K562 (cell line): ENCODE measurements around the gene PRMT2. TPM values are rescaled to one million over a fixed set of nuclear protein-coding genes. Genes with fewer than 3 reads are reported as not detected.
A peak's percentile ranks its signal among the peaks of the same experiment; 100 is the strongest.

ENCODE experiments used
- ATAC-seq: fragments of 200-7000 bp; cut with Tn5 transposase; 3 replicates; pipeline ENCODE4 v1.9.1; 2020; ENCODE audit warnings: moderate library complexity
- BruUV-seq: library from RNA; stranded (reverse); fragments of 400-500 nt; replicated peaks from 2 replicates; lab custom pipeline; 2021; lab: Mats Ljungman, UMichigan
- CTCF ChIA-PET: fragments of 300-600 bp; formaldehyde crosslinking; extraction: SDS; loops from one replicate; lab custom pipeline; 2021; ENCODE audit warnings: low intra/inter-chr PET ratio; lab: Yijun Ruan, JAX
- POLR2A ChIA-PET: fragments of 300-600, 350-650 bp; sonication (Branson Sonifier 250); formaldehyde crosslinking; extraction: SDS; loops from one replicate; lab custom pipeline; 2021; ENCODE audit warnings: antibody characterized with exemption, inconsistent platforms; lab: Yijun Ruan, JAX
- DNase-seq, 4 experiments: peaks; one replicate each; pipeline versions ENCODE4 v3.0.0 to v3.0.0-alpha.2; 2011 to 2018; ENCODE audit warnings: low spot score in 3 of 4, mixed read lengths in 3 of 4; ENCODE audit errors: extremely low read depth in 1 of 4
- FAIRE-seq: peaks from 2 replicates; lab custom pipeline; 2011; peaks lifted over from hg19 to GRCh38; lab: Jason Lieb, UNC
- H2AFZ ChIP-seq: 2 replicates; pipeline ENCODE4 v1.6.0; 2011; ENCODE audit warnings: low read depth, low read length, control low read depth, inconsistent platforms
- H3K27ac ChIP-seq: fragments of 200-600 bp; 3 replicates; pipeline ENCODE4 v1.8.0; 2011; ENCODE audit warnings: low read depth, mild to moderate bottlenecking, control low read depth, inconsistent platforms, low read length, moderate library complexity, mixed read lengths; ENCODE audit errors: extremely low read depth
- H3K27me3 ChIP-seq, 2 experiments: fragments of 300-600 bp in 1 of 2; 2 replicates in 1 of 2; 3 replicates in 1 of 2; pipeline versions ENCODE4 v1.6.0 to v1.8.0; 2011; ENCODE audit warnings: inconsistent platforms in 2 of 2, low read length in 2 of 2, mild to moderate bottlenecking in 1 of 2, mixed read lengths in 1 of 2, moderate library complexity in 1 of 2; ENCODE audit not compliant: control insufficient read depth in 2 of 2, insufficient read depth in 2 of 2
- H3K36me3 ChIP-seq: fragments of 300-600 bp; 3 replicates; pipeline ENCODE4 v1.8.0; 2011; ENCODE audit warnings: mild to moderate bottlenecking, low read length, inconsistent platforms; ENCODE audit not compliant: control insufficient read depth, insufficient read depth
- H3K4me1 ChIP-seq, 2 experiments: fragments of 200-600 bp in 1 of 2; replicated peaks in 1 of 2; 2 replicates in 1 of 2; 3 replicates in 1 of 2; pipeline versions ENCODE4 v1.5.1 to v1.8.0; 2011; ENCODE audit warnings: inconsistent platforms in 2 of 2, low read length in 2 of 2, mild to moderate bottlenecking in 1 of 2, mixed read lengths in 1 of 2, moderate library complexity in 1 of 2; ENCODE audit not compliant: control insufficient read depth in 2 of 2, insufficient read depth in 2 of 2
- H3K4me2 ChIP-seq: 2 replicates; pipeline ENCODE4 v1.6.1; 2011; ENCODE audit warnings: low read length, control low read depth, inconsistent platforms, mixed read lengths; ENCODE audit not compliant: insufficient read depth
- H3K4me3 ChIP-seq: fragments of 200-600 bp; sonication (generic), shearing (Covaris generic); 2 replicates; pipeline ENCODE4 v1.5.1; 2016; ENCODE audit warnings: control low read depth, inconsistent platforms
- H3K79me2 ChIP-seq: fragments of 200-600 bp; 3 replicates; pipeline ENCODE4 v1.8.0; 2011; ENCODE audit warnings: low read length, inconsistent platforms; ENCODE audit not compliant: control insufficient read depth, insufficient read depth
- H3K9ac ChIP-seq, 2 experiments: 2 replicates each; pipeline versions ENCODE4 v1.6.0 to v1.6.1; 2011; ENCODE audit warnings: low read depth in 2 of 2, low read length in 2 of 2, control low read depth in 1 of 2, inconsistent platforms in 1 of 2, mild to moderate bottlenecking in 1 of 2, mixed read lengths in 1 of 2; ENCODE audit not compliant: insufficient read depth in 1 of 2
- H3K9me1 ChIP-seq: one replicate; pipeline ENCODE4 v1.6.0; 2011; ENCODE audit warnings: inconsistent platforms, mild to moderate bottlenecking, low read length, moderate library complexity; ENCODE audit not compliant: control insufficient read depth, insufficient read depth
- H3K9me3 ChIP-seq: replicated peaks from 2 replicates; pipeline ENCODE4 v1.5.1; 2011; ENCODE audit warnings: low read depth, low read length, inconsistent platforms; ENCODE audit not compliant: control insufficient read depth, insufficient read depth
- H4K20me1 ChIP-seq: replicated peaks from 2 replicates; pipeline ENCODE4 v1.6.1; 2011; ENCODE audit warnings: low read length, inconsistent platforms, mixed read lengths; ENCODE audit not compliant: control insufficient read depth, insufficient read depth
- BCL6 ChIP-seq: fragments of 250-450 bp; sonication (Bioruptor Pico); IDR thresholded peaks from 2 replicates; pipeline ENCODE4 v1.4.0; 2020
- CBX3 ChIP-seq, 2 experiments: IDR thresholded peaks; 1 replicate in 1 of 2; 2 replicates in 1 of 2; pipeline ENCODE4 v1.6.1; 2012; ENCODE audit warnings: inconsistent platforms in 2 of 2, low read length in 2 of 2, borderline replicate concordance in 1 of 2, control low read depth in 1 of 2
- CGGBP1 ChIP-seq: fragments of 250-450 bp; sonication (Bioruptor Pico); IDR thresholded peaks from 2 replicates; pipeline ENCODE4 v1.9.0; 2021; ENCODE audit warnings: mild to moderate bottlenecking
- ESRRA ChIP-seq: fragments of 450-650 bp; IDR thresholded peaks from 2 replicates; pipeline ENCODE4 v1.6.1; 2014; ENCODE audit warnings: low read depth, mild to moderate bottlenecking, moderate library complexity, borderline replicate concordance
- EZH2 ChIP-seq: IDR thresholded peaks from 2 replicates; pipeline ENCODE4 v1.6.1; 2012; ENCODE audit warnings: low read depth, mild to moderate bottlenecking, inconsistent platforms, low read length, borderline replicate concordance
- HMG20B ChIP-seq: fragments of 250-450 bp; sonication (Bioruptor Pico); IDR thresholded peaks from 2 replicates; pipeline ENCODE4 v1.5.0; 2021; ENCODE audit warnings: mild to moderate bottlenecking
- IFI16 ChIP-seq: fragments of 250-450 bp; sonication (Bioruptor Pico); IDR thresholded peaks from 2 replicates; pipeline ENCODE4 v2.1.2; 2022; ENCODE audit warnings: mild to moderate bottlenecking, inconsistent platforms
- MAZ ChIP-seq, 2 experiments: fragments of 450-650 bp in 1 of 2; sonication (generic) in 1 of 2; formaldehyde crosslinking; IDR thresholded peaks in 1 of 2; conservative IDR thresholded peaks in 1 of 2; 2 replicates each; pipeline versions ENCODE4 v1.4.0 to v1.5.0; 2020; ENCODE audit warnings: mild to moderate bottlenecking in 1 of 2, missing genetic modification reagents in 1 of 2
- MYBL2 ChIP-seq, 2 experiments: fragments of 450-650 bp in 1 of 2; sonication (generic) in 1 of 2; formaldehyde crosslinking in 1 of 2; IDR thresholded peaks; 2 replicates each; pipeline versions ENCODE4 v1.6.1 to v1.8.1; 2017 to 2022; ENCODE audit warnings: borderline replicate concordance in 1 of 2, inconsistent platforms in 1 of 2, low read depth in 1 of 2, mild to moderate bottlenecking in 1 of 2, missing genetic modification reagents in 1 of 2, moderate library complexity in 1 of 2
- NCOA4 ChIP-seq: fragments of 450-650 bp; IDR thresholded peaks from 2 replicates; pipeline ENCODE4 v1.6.1; 2018; ENCODE audit warnings: mild to moderate bottlenecking; ENCODE audit not compliant: partially characterized antibody
- NR2C2 ChIP-seq, 2 experiments: fragments of 200-800 bp in 1 of 2; sonication (Bioruptor generic) in 1 of 2; sonication (generic) in 1 of 2; formaldehyde crosslinking in 1 of 2; IDR thresholded peaks; 2 replicates each; pipeline versions ENCODE4 v1.6.1 to v1.8.0; 2016 to 2022; ENCODE audit warnings: mild to moderate bottlenecking in 1 of 2, missing compliant biosample characterization in 1 of 2, missing genetic modification characterization in 1 of 2, missing genetic modification reagents in 1 of 2
- TRIM28 ChIP-seq: fragments of 450-650 bp; IDR thresholded peaks from 2 replicates; pipeline ENCODE4 v1.6.1; 2017
- ZBTB26 ChIP-seq: fragments of 450-650 bp; formaldehyde crosslinking; IDR thresholded peaks from 2 replicates; pipeline ENCODE4 v1.4.0; 2022; ENCODE audit warnings: missing genetic modification characterization
- ZC3H8 ChIP-seq: fragments of 450-650 bp; IDR thresholded peaks from 2 replicates; pipeline ENCODE4 v1.6.1; 2017
- ZFPM2 ChIP-seq: fragments of 250-450 bp; sonication (Bioruptor Pico); IDR thresholded peaks from 2 replicates; pipeline ENCODE4 v1.5.1; 2022; ENCODE audit warnings: mild to moderate bottlenecking
- ZNF274 ChIP-seq: IDR thresholded peaks from 2 replicates; pipeline ENCODE4 v1.6.1; 2011; ENCODE audit warnings: low read depth, mild to moderate bottlenecking, low read length, moderate library complexity, borderline replicate concordance
- ZNF316 ChIP-seq: fragments of 450-650 bp; IDR thresholded peaks from 2 replicates; pipeline ENCODE4 v1.6.1; 2016
- ZNF324 ChIP-seq: fragments of 250-450 bp; sonication (Bioruptor Pico); IDR thresholded peaks from 2 replicates; pipeline ENCODE4 v1.4.0; 2020; ENCODE audit warnings: mild to moderate bottlenecking
- in situ Hi-C: fragments of 300-500 bp; cut with MboI; formaldehyde crosslinking; loops from 4 replicates; pipeline ENCODE4 v1.15.0; 2018; ENCODE audit warnings: inconsistent platforms, mixed read lengths
- intact Hi-C: fragments of 100-400 bp; cut with micrococcal nuclease; formaldehyde crosslinking; loops from 2 replicates; pipeline ENCODE4 v1.14.2; 2022
- polyA plus RNA-seq, 8 experiments: library from polyadenylated mRNA; depleted of rRNA in 4 of 8; stranded (reverse) in 5 of 8; unstranded in 3 of 8; fragments of >200 nt; fragmentation: Nextera tagmentation in 2 of 8; fragmentation: Illumina TruSeq in 1 of 8; extraction: Ambion mirVana in 2 of 8; extraction: Trizol in 1 of 8; gene quantifications; 2 replicates each; pipeline versions ENCODE4 v1.2.1 to v1.2.3, GENCODE V29; 2011 to 2014; ENCODE audit warnings: inconsistent platforms in 1 of 8, missing spikeins in 1 of 8
- total RNA-seq, 7 experiments: library from RNA; depleted of rRNA in 6 of 7; stranded (reverse); fragments of >200 nt in 6 of 7; fragmentation: Illumina TruSeq in 2 of 7; extraction: Trizol in 2 of 7; gene quantifications; 2 replicates each; pipeline versions ENCODE4 v1.2.1 to v1.2.3, GENCODE V29; 2011 to 2021; ENCODE audit warnings: low replicate concordance in 1 of 7
- TF ChIP-seq, protein P1 (sequence below): fragments of 450-650 bp; IDR thresholded peaks from 2 replicates; pipeline ENCODE4 v1.6.1; 2018; ENCODE audit warnings: mild to moderate bottlenecking, low read depth; ENCODE audit not compliant: partially characterized antibody
- TF ChIP-seq, protein P2 (sequence below): sonication (generic); formaldehyde crosslinking; IDR thresholded peaks from 2 replicates; pipeline ENCODE4 v1.8.1; 2023; ENCODE audit warnings: mild to moderate bottlenecking, missing genetic modification reagents

Gene PRMT2
- total and polyA plus RNA-seq, 9 of the 15 experiments (the other 6 are each of a cell fraction or from before 2014, with no cell fraction given): 37.2 to 85.7 (median 59.3) TPM

- H3K4me1 ChIP-seq: no peaks in the 10 kb centered on the region
- no peak overlapping the region for H2AFZ ChIP-seq
- FAIRE-seq: no peak
- H3K27me3 ChIP-seq: no peaks in the 10 kb centered on the region
- no peak overlapping the region for H3K4me2 ChIP-seq
- BruUV-seq: no TSS peak
- H3K79me2 ChIP-seq: no peaks in the 10 kb centered on the region
- in situ Hi-C loops: no loop called here
- no peak overlapping the region for H3K9ac ChIP-seq
- no peak for ATAC-seq
- CTCF ChIA-PET: no interaction called here
- no peaks in the 10 kb centered on the region for H3K9me1 ChIP-seq
- intact Hi-C loops: no loop called here
- POLR2A ChIA-PET: interaction anchor here (0.8 to 1.6 kb wide), 2 partner anchors 12 to 19 kb away, joined by 3 to 4 read pairs; no protein-coding TSS in a partner anchor
- H3K27ac ChIP-seq: no peak overlapping the region
- H4K20me1 ChIP-seq: no peaks in the 10 kb centered on the region
- no peak for DNase-seq
- no peak overlapping the region for H3K4me3 ChIP-seq
- peaks cover 10% of the 10 kb centered on the region; the same call in 1 of the 2 replicates for H3K9me3 ChIP-seq
- peaks cover 48% of the 10 kb centered on the region for H3K36me3 ChIP-seq
- TF ChIP-seq NCOA4 (no peak), ESRRA (no peak), MYBL2 (IDR thresholded peaks at IDR 0.05; ENCODE audit: low read depth) (0 out of 2 replicates have a peak, but pooled peaks have one; percentile 9), MYBL2 (CRISPR knock-in tag; IDR thresholded peaks at IDR 0.05; ENCODE audit: borderline replicate concordance) (no peak), MAZ (CRISPR knock-in tag; conservative IDR thresholded peaks at IDR 0.05 in 1 of 2, IDR thresholded peaks at IDR 0.05 in 1 of 2) (no peak), CGGBP1 (CRISPR knock-in tag) (no peak), HMG20B (no peak), ZFPM2 (CRISPR knock-in tag) (no peak), TRIM28 (peak; percentile 33; the same call in 1 of the 2 replicates), EZH2 (no peak), ZBTB26 (no peak), ZNF324 (CRISPR knock-in tag) (peak; percentile 98), ZNF316 (no peak), CBX3 (IDR thresholded peaks at IDR 0.05; ENCODE audit: borderline replicate concordance in 1 of 2, low read length in 2 of 2) (peak in 1 of 2 experiments; percentile 67; a peak in 1 of 3 replicates), ZNF274 (no peak), BCL6 (CRISPR knock-in tag) (no peak), NR2C2 (CRISPR knock-in tag; IDR thresholded peaks at IDR 0.05) (no peak), NR2C2 (tag; IDR thresholded peaks at IDR 0.05) (no peak), ZC3H8 (no peak), IFI16 (CRISPR knock-in tag) (no peak)
- TF ChIP-seq, protein P1, sequence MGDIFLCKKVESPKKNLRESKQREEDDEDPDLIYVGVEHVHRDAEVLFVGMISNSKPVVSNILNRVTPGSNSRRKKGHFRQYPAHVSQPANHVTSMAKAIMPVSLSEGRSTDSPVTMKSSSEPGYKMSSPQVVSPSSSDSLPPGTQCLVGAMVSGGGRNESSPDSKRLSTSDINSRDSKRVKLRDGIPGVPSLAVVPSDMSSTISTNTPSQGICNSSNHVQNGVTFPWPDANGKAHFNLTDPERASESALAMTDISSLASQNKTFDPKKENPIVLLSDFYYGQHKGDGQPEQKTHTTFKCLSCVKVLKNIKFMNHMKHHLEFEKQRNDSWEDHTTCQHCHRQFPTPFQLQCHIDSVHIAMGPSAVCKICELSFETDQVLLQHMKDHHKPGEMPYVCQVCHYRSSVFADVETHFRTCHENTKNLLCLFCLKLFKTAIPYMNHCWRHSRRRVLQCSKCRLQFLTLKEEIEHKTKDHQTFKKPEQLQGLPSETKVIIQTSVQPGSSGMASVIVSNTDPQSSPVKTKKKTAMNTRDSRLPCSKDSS: peak; percentile 42
- TF ChIP-seq, protein P2, sequence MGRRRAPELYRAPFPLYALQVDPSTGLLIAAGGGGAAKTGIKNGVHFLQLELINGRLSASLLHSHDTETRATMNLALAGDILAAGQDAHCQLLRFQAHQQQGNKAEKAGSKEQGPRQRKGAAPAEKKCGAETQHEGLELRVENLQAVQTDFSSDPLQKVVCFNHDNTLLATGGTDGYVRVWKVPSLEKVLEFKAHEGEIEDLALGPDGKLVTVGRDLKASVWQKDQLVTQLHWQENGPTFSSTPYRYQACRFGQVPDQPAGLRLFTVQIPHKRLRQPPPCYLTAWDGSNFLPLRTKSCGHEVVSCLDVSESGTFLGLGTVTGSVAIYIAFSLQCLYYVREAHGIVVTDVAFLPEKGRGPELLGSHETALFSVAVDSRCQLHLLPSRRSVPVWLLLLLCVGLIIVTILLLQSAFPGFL (CRISPR knock-in tag): no peak
These were observed 19.8 kb downstream of the PRMT2 start for GRCh38 chr21:46655230-46655629.
